ENCODE data around the gene POP5.

POP5 gene

GRCh38 chr12:120580787-120581723 is at the start of gene POP5:
Gene POP5 (minus strand): TSS chr12:120581402. CDS start chr12:120581362, 40 bp downstream.
- H3K27ac ChIP-seq (ENCODE audit: low read depth, low read length, poor library complexity, severe bottlenecking), result peak within 1 kb of the TSS; percentile 27
- no peaks in the 10 kb centered on the region for H4K20me1 ChIP-seq (ENCODE audit: insufficient read depth, low read length)
- peak within 1 kb of the TSS; percentile 97 for H3K4me2 ChIP-seq (ENCODE audit: low read length)
- peak within 1 kb of the TSS; percentile 94 for H2AFZ ChIP-seq (ENCODE audit: low read length)
- peaks cover 42% of the 10 kb centered on the region for H3K36me3 ChIP-seq (ENCODE audit: insufficient read depth, low read length)
- no peaks in the 10 kb centered on the region for H3K9me3 ChIP-seq (ENCODE audit: low read length)
- H3K27me3 ChIP-seq (ENCODE audit: insufficient read depth, low read length), result peaks cover 3% of the 10 kb centered on the region; the same call in 1 of the 2 replicates
- peaks cover 36% of the 10 kb centered on the region for H3K4me1 ChIP-seq (ENCODE audit: insufficient read depth, low read length, severe bottlenecking)
- TF ChIP-seq EZH2 (IDR thresholded peaks at IDR 0.05; ENCODE audit: borderline replicate concordance, low read length), result no peak
- TF ChIP-seq, protein P1, sequence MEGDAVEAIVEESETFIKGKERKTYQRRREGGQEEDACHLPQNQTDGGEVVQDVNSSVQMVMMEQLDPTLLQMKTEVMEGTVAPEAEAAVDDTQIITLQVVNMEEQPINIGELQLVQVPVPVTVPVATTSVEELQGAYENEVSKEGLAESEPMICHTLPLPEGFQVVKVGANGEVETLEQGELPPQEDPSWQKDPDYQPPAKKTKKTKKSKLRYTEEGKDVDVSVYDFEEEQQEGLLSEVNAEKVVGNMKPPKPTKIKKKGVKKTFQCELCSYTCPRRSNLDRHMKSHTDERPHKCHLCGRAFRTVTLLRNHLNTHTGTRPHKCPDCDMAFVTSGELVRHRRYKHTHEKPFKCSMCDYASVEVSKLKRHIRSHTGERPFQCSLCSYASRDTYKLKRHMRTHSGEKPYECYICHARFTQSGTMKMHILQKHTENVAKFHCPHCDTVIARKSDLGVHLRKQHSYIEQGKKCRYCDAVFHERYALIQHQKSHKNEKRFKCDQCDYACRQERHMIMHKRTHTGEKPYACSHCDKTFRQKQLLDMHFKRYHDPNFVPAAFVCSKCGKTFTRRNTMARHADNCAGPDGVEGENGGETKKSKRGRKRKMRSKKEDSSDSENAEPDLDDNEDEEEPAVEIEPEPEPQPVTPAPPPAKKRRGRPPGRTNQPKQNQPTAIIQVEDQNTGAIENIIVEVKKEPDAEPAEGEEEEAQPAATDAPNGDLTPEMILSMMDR (IDR thresholded peaks at IDR 0.05; ENCODE audit: low read length), result no peak
- peak within 1 kb of the TSS; percentile 87 for H3K4me3 ChIP-seq (ENCODE audit: low read depth, low read length, poor library complexity, severe bottlenecking)
- H3K79me2 ChIP-seq (ENCODE audit: insufficient read depth, low read length), result 0 out of 2 replicates have a peak, but pooled peaks cover 6% of the 10 kb centered on the region
- H3K9me2 ChIP-seq (ENCODE audit: low read depth, low read length), result no peaks in the 10 kb centered on the region
- no peaks in the 10 kb centered on the region for H3F3A ChIP-seq (ENCODE audit: insufficient read depth, low read length)
- peak within 1 kb of the TSS; percentile 88 for H3K9ac ChIP-seq (ENCODE audit: low read length)

GRCh38 chr12:120630104-120630892 is 49.1 kb upstream of the POP5 start:
- Histone ChIP-seq H3K4me2 (ENCODE audit: low read length) (no peak overlapping the region), H3K9ac (ENCODE audit: low read length) (no peak overlapping the region), H3K9me2 (ENCODE audit: low read depth, low read length) (no peaks in the 10 kb centered on the region), H3F3A (ENCODE audit: insufficient read depth, low read length) (no peaks in the 10 kb centered on the region), H2AFZ (ENCODE audit: low read length) (no peak overlapping the region), H3K27me3 (ENCODE audit: insufficient read depth, low read length) (no peaks in the 10 kb centered on the region; the same call in 1 of the 2 replicates), H3K79me2 (ENCODE audit: insufficient read depth, low read length) (no peaks in the 10 kb centered on the region), H3K27ac (ENCODE audit: low read depth, low read length, poor library complexity, severe bottlenecking) (no peak overlapping the region), H3K4me3 (ENCODE audit: low read depth, low read length, poor library complexity, severe bottlenecking) (no peak overlapping the region), H4K20me1 (ENCODE audit: insufficient read depth, low read length) (no peaks in the 10 kb centered on the region), H3K36me3 (ENCODE audit: insufficient read depth, low read length) (no peaks in the 10 kb centered on the region), H3K4me1 (ENCODE audit: insufficient read depth, low read length, severe bottlenecking) (peaks cover 6% of the 10 kb centered on the region), H3K9me3 (ENCODE audit: low read length) (no peaks in the 10 kb centered on the region)
- no peak for TF ChIP-seq EZH2 (IDR thresholded peaks at IDR 0.05; ENCODE audit: borderline replicate concordance, low read length)
- TF ChIP-seq, protein P1 (IDR thresholded peaks at IDR 0.05; ENCODE audit: low read length), result no peak

DNA sequence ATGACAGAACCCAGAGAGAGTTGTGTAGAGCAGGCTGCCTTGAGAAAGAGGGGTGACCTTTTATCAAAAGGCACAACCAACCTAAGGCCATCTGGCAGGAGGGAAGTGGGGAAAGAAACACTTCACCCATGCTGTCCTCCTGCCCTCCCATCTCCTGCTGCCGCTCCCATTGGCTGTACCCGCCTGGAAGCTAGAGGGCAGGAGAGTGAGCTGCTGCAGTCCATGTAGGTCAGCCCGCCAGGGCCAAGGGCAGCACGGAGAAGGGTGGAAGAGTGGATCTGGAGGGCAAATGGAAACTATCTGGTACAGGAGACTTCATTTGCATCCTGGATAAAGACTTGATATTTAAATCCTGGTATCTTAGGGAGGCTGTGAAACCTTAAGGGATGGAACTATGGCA is 47.7 kb upstream of the POP5 start:
- Histone ChIP-seq H3K4me2 (ENCODE audit: low read length) (no peak overlapping the region), H3K4me1 (ENCODE audit: insufficient read depth, low read length, severe bottlenecking) (peaks cover 6% of the 10 kb centered on the region), H3K27ac (ENCODE audit: low read depth, low read length, poor library complexity, severe bottlenecking) (no peak overlapping the region), H3K27me3 (ENCODE audit: insufficient read depth, low read length) (no peaks in the 10 kb centered on the region; the same call in 1 of the 2 replicates), H3K36me3 (ENCODE audit: insufficient read depth, low read length) (no peaks in the 10 kb centered on the region), H4K20me1 (ENCODE audit: insufficient read depth, low read length) (no peaks in the 10 kb centered on the region), H3F3A (ENCODE audit: insufficient read depth, low read length) (no peaks in the 10 kb centered on the region), H3K9me3 (ENCODE audit: low read length) (no peaks in the 10 kb centered on the region), H3K9ac (ENCODE audit: low read length) (no peak overlapping the region), H2AFZ (ENCODE audit: low read length) (no peak overlapping the region), H3K79me2 (ENCODE audit: insufficient read depth, low read length) (no peaks in the 10 kb centered on the region), H3K9me2 (ENCODE audit: low read depth, low read length) (no peaks in the 10 kb centered on the region), H3K4me3 (ENCODE audit: low read depth, low read length, poor library complexity, severe bottlenecking) (no peak overlapping the region)
- no peak for TF ChIP-seq EZH2 (IDR thresholded peaks at IDR 0.05; ENCODE audit: borderline replicate concordance, low read length)
- TF ChIP-seq, protein P1 (IDR thresholded peaks at IDR 0.05; ENCODE audit: low read length), result no peak
